Neuronal stem cell (in vitro differentiated cells): ENCODE measurements around the gene HYAL3.

Experiments
- DNase-seq: peaks from one replicate; pipeline ENCODE4 v3.0.0-alpha.2; 2013; ENCODE audit warnings: low spot score
- H2AFZ ChIP-seq: one replicate; pipeline ENCODE4 v1.6.1; 2013; ENCODE audit warnings: mild to moderate bottlenecking, low read length, inconsistent platforms
- H2AK5ac ChIP-seq: 2 replicates; pipeline ENCODE4 v1.6.1; 2013; ENCODE audit warnings: low read depth, mild to moderate bottlenecking, inconsistent platforms, low read length, moderate library complexity, mixed read lengths
- H2BK120ac ChIP-seq: 2 replicates; pipeline ENCODE4 v1.6.1; 2013; ENCODE audit warnings: low read depth, mild to moderate bottlenecking, inconsistent platforms, low read length, moderate library complexity, mixed read lengths
- H2BK12ac ChIP-seq: one replicate; pipeline ENCODE4 v1.6.1; 2013; ENCODE audit warnings: low read length, inconsistent platforms
- H2BK15ac ChIP-seq: 2 replicates; pipeline ENCODE4 v1.6.1; 2013; ENCODE audit warnings: mild to moderate bottlenecking, low read length, inconsistent platforms, mixed read lengths
- H2BK5ac ChIP-seq: one replicate; pipeline ENCODE4 v1.6.1; 2013; ENCODE audit warnings: inconsistent platforms, mild to moderate bottlenecking, low read length, moderate library complexity
- H3K14ac ChIP-seq: one replicate; pipeline ENCODE4 v1.6.1; 2013; ENCODE audit warnings: low read length, inconsistent platforms
- H3K18ac ChIP-seq: 2 replicates; pipeline ENCODE4 v1.6.1; 2013; ENCODE audit warnings: low read length, inconsistent platforms
- H3K23ac ChIP-seq: 2 replicates; pipeline ENCODE4 v1.6.1; 2013; ENCODE audit warnings: low read depth, mild to moderate bottlenecking, mixed read lengths, low read length, inconsistent platforms; ENCODE audit not compliant: poor library complexity
- H3K27ac ChIP-seq: replicated peaks from 3 replicates; pipeline ENCODE4 v1.5.1; 2013; ENCODE audit warnings: low read length, inconsistent platforms
- H3K27me3 ChIP-seq, 3 experiments: 2 replicates each; pipeline ENCODE4 v1.6.1; 2013; ENCODE audit warnings: low read length in 3 of 3, mild to moderate bottlenecking in 2 of 3, inconsistent platforms in 1 of 3, low read depth in 1 of 3, mixed read lengths in 1 of 3, moderate library complexity in 1 of 3; ENCODE audit not compliant: control insufficient read depth in 3 of 3, insufficient read depth in 3 of 3
- H3K36me3 ChIP-seq, 2 donors: replicated peaks in 1 of 2; 2 replicates each; pipeline ENCODE4 v1.6.1; 2013; ENCODE audit warnings: low read length in 2 of 2; ENCODE audit not compliant: control insufficient read depth in 2 of 2, insufficient read depth in 2 of 2
- H3K4ac ChIP-seq: 2 replicates; pipeline ENCODE4 v1.6.1; 2013; ENCODE audit warnings: inconsistent platforms, mild to moderate bottlenecking, low read length, moderate library complexity
- H3K4me1 ChIP-seq, 2 donors: 1 replicate in 1 of 2; 2 replicates in 1 of 2; pipeline ENCODE4 v1.6.1; 2013; ENCODE audit warnings: low read length in 2 of 2, low read depth in 1 of 2; ENCODE audit not compliant: control insufficient read depth in 2 of 2, insufficient read depth in 1 of 2
- H3K4me2 ChIP-seq: one replicate; pipeline ENCODE4 v1.6.1; 2013; ENCODE audit warnings: mild to moderate bottlenecking, low read length, inconsistent platforms; ENCODE audit not compliant: insufficient read depth, poor library complexity, severe bottlenecking
- H3K4me3 ChIP-seq, 2 donors: 2 replicates each; pipeline ENCODE4 v1.5.1; 2013; ENCODE audit warnings: low read length in 2 of 2, mild to moderate bottlenecking in 2 of 2, inconsistent platforms in 1 of 2, moderate library complexity in 1 of 2
- H3K79me1 ChIP-seq: one replicate; pipeline ENCODE4 v1.6.1; 2013; ENCODE audit warnings: low read depth, mild to moderate bottlenecking, inconsistent platforms, low read length, moderate library complexity
- H3K9ac ChIP-seq: one replicate; pipeline ENCODE4 v1.6.1; 2013; ENCODE audit warnings: mild to moderate bottlenecking, low read depth, low read length, inconsistent platforms; ENCODE audit not compliant: poor library complexity
- H3K9me3 ChIP-seq, 2 donors: replicated peaks in 1 of 2; 2 replicates each; pipeline versions ENCODE3 to v1.6.1; 2013; ENCODE audit warnings: low read length in 2 of 2, mild to moderate bottlenecking in 2 of 2, inconsistent platforms in 1 of 2, low read depth in 1 of 2, mixed read lengths in 1 of 2, moderate library complexity in 1 of 2; ENCODE audit not compliant: control insufficient read depth in 2 of 2, insufficient read depth in 1 of 2
- H4K8ac ChIP-seq: one replicate; pipeline ENCODE4 v1.6.1; 2013; ENCODE audit warnings: low read depth, mild to moderate bottlenecking, inconsistent platforms, low read length, moderate library complexity
- H4K91ac ChIP-seq: one replicate; pipeline ENCODE4 v1.6.1; 2013; ENCODE audit warnings: low read length, low read depth, mild to moderate bottlenecking, inconsistent platforms; ENCODE audit not compliant: poor library complexity
- WGBS, 2 donors: extraction: QIAGEN DNeasy Blood & Tissue Kit; methylation state at CpG; one replicate each; pipeline ENCODE4 v1.1.7; 2013; ENCODE audit warnings: missing lambda C conversion rate in 2 of 2, mixed read lengths in 1 of 2; ENCODE audit not compliant: insufficient read length in 2 of 2, insufficient replicate concordance in 1 of 2; ENCODE audit errors: extremely low coverage in 2 of 2; 5-methylcytosine and 5-hydroxymethylcytosine counted together

Gene HYAL3

DNA sequence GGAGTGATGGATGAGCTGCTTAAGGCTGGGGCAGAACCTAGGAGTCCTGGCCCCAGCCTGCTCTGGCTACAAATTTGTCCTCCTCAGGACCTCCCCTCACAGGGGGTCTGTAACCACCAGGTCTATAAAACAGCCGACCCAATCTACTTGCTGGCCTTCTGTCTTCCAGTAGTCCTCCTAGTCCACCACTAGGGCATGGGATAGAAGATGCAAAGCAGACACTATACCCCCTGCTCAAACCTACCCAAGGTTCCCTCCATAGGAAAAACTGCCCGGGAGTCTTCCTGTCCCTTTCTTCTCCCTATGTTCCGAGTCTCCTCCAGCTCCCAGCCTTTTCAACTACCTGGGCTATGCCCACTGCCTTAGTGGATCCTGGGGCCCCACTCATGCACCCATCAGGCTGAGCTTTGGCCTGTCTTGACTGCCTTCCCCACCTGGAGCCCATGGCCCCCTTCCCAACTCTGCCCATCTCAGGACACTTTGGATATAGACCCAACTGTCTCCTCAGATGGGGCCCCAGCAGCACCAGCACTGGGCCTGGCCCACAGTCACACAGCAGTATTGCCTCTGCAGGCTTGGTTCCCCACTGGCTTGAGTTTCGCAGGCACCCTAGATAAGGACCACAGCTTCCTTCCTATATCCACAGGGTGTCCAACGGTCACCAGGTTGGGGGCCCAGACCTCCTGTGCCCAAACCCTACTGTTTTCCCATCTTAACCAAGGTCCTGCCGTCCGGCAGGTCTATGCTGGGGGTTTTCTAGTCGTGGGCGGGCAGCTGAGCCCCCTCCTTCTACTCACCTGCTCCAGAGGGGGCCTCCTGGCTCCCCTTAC lies 1.1 kb downstream of the HYAL3 start:
- Histone ChIP-seq H3K4me2 (peak overlapping the region; percentile 100), H3K4me3 (peak overlapping the region; percentile 82 to 95), H3K14ac (no peak overlapping the region), H3K36me3 (no peaks in the 10 kb centered on the region), H3K27ac (no peak overlapping the region), H3K23ac (no peak overlapping the region), H4K8ac (no peak overlapping the region), H3K18ac (peak overlapping the region; percentile 70), H3K9me3 (no peaks in the 10 kb centered on the region), H2BK120ac (no peak overlapping the region), H4K91ac (no peak overlapping the region), H3K4ac (no peak overlapping the region), H2BK5ac (no peak overlapping the region), H2BK15ac (no peak overlapping the region), H3K9ac (peak overlapping the region; percentile 57), H2BK12ac (no peak overlapping the region), H3K4me1 (peaks cover 11 to 13% of the 10 kb centered on the region in 2 donors), H3K27me3 (no peaks in the 10 kb centered on the region), H2AK5ac (no peak overlapping the region), H3K79me1 (no peaks in the 10 kb centered on the region), H2AFZ (peak overlapping the region; percentile 91)
- no CpG with 5 or more reads among the region's 9 CpGs for WGBS, 2 donors
- DNase-seq, result no peak

DNA sequence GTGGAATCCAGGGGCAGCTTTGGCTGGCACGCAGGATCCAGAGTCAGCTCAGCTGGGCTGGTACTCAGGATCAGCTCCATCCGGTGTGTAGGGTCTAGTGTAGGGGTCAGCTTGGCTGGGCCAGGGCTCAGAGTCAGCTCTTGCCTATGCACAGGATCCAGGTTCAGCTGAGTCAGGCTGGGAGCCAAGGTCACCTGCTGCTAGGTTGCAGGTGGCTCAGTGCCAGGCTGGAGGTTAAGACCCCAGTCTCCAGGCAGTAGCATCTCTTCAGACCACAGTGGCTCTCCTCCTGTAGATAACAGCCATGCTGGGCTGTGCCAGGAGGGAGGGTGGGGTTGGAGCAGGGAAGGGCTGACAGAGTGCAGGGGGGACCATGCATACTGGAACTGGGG lies 1.8 kb downstream of the HYAL3 start:
- no CpG with 5 or more reads among the region's 2 CpGs for WGBS, 2 donors

DNA sequence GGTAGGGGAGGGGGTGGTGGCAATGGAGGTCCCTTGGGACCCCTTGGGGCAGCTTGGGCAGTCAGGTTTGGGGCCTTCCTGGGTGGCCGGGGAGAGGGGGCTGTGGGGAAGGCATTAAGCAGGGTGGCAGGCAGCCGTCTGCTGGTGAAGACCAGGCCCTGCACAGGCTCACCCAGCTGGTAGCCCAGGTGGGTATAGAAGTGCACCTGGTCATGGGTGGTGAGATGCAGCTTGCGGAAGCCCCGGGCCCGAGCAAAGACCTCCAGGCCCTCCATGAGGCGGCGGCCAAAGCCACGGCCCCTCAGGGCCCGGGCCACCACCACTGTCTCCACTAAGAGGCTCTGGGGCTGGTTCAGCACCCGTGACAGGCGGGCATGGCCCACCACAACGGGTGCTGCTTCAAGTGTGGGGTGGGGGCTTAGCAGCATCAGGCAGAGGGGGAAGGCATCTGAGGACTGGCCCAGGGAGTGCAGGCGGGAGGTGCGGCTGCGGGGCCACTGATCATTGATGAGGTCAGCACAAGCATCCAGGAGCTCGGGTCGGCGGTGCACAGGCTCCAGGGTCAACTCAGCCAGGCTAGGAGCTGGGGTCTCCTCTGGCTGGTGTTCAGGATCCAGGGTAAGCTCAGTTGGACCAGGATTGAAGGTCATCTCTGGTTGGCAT lies 2.4 kb downstream of the HYAL3 start:
- Histone ChIP-seq H2BK12ac (no peak overlapping the region), H3K4me2 (no peak overlapping the region), H3K4me3 (no peak overlapping the region), H3K23ac (no peak overlapping the region), H4K91ac (no peak overlapping the region), H3K27ac (no peak overlapping the region), H3K9ac (no peak overlapping the region), H2AFZ (no peak overlapping the region), H3K79me1 (peaks cover under 1% of the 10 kb centered on the region), H3K9me3 (no peaks in the 10 kb centered on the region), H3K14ac (no peak overlapping the region), H2AK5ac (no peak overlapping the region), H3K4ac (no peak overlapping the region), H3K36me3 (no peaks in the 10 kb centered on the region), H2BK5ac (no peak overlapping the region), H4K8ac (no peak overlapping the region), H3K4me1 (peaks cover 10 to 17% of the 10 kb centered on the region in 2 donors), H2BK120ac (no peak overlapping the region), H3K27me3 (no peaks in the 10 kb centered on the region), H2BK15ac (no peak overlapping the region), H3K18ac (no peak overlapping the region)
- no CpG with 5 or more reads among the region's 18 CpGs for WGBS, 2 donors
- DNase-seq, result no peak

More for the DNA sequence above, 1.8 kb downstream of the HYAL3 start:
- Histone ChIP-seq H2AK5ac (no peak overlapping the region), H3K79me1 (no peaks in the 10 kb centered on the region), H4K8ac (no peak overlapping the region), H3K14ac (no peak overlapping the region), H3K23ac (no peak overlapping the region), H3K18ac (no peak overlapping the region), H2BK12ac (no peak overlapping the region), H3K4me2 (no peak overlapping the region), H3K4me1 (peaks cover 10 to 17% of the 10 kb centered on the region in 2 donors), H3K4me3 (no peak overlapping the region), H4K91ac (no peak overlapping the region), H3K9me3 (no peaks in the 10 kb centered on the region), H3K9ac (no peak overlapping the region), H2BK5ac (no peak overlapping the region), H2AFZ (no peak overlapping the region), H3K27ac (no peak overlapping the region), H3K27me3 (no peaks in the 10 kb centered on the region), H2BK15ac (no peak overlapping the region), H2BK120ac (no peak overlapping the region), H3K36me3 (no peaks in the 10 kb centered on the region), H3K4ac (no peak overlapping the region)
- DNase-seq, result no peak
